ENCODE data around the gene IRX4.

DNA sequence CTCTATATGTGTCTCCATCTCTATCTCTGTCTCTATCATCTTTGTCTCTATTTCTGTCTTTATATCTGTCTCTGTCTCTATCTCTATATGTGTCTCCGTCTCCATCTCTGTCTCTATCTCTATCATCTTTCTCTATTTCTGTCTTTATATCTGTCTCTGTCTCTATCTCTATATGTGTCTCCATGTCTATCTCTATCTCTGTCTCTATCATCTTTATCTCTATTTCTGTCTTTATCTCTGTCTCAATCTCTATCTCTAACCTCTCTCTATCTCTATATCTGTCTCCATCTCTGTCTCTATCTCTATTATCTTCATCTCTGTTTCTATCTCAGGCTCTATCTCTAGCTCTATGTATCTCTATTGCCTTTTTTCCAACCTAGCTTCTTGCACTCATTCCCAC lies 37.0 kb downstream of the IRX4 start:
- no peak for TF ChIP-seq ZBTB8A (IDR thresholded peaks at IDR 0.05; ENCODE audit: partially characterized antibody)
- no peak for TF ChIP-seq KHSRP (IDR thresholded peaks at IDR 0.05)
- TF ChIP-seq POLR2AphosphoS5 (IDR thresholded peaks at IDR 0.05; ENCODE audit: control insufficient read depth, insufficient read depth, low read depth, low read length): no peak
- TF ChIP-seq HMG20A (CRISPR knock-in tag; conservative IDR thresholded peaks at IDR 0.05): no peak
- TF ChIP-seq, protein P1, sequence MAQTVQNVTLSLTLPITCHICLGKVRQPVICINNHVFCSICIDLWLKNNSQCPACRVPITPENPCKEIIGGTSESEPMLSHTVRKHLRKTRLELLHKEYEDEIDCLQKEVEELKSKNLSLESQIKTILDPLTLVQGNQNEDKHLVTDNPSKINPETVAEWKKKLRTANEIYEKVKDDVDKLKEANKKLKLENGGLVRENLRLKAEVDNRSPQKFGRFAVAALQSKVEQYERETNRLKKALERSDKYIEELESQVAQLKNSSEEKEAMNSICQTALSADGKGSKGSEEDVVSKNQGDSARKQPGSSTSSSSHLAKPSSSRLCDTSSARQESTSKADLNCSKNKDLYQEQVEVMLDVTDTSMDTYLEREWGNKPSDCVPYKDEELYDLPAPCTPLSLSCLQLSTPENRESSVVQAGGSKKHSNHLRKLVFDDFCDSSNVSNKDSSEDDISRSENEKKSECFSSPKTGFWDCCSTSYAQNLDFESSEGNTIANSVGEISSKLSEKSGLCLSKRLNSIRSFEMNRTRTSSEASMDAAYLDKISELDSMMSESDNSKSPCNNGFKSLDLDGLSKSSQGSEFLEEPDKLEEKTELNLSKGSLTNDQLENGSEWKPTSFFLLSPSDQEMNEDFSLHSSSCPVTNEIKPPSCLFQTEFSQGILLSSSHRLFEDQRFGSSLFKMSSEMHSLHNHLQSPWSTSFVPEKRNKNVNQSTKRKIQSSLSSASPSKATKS (CRISPR knock-in tag; IDR thresholded peaks at IDR 0.05): no peak
- TF ChIP-seq SIN3B (IDR thresholded peaks at IDR 0.05; ENCODE audit: low read depth): no peak
- TF ChIP-seq POLR2A (conservative IDR thresholded peaks at IDR 0.05): no peak
- no peak for TF ChIP-seq JUN (IDR thresholded peaks at IDR 0.05; ENCODE audit: borderline replicate concordance, low read depth, low read length)
- no peak for TF ChIP-seq JUN (CRISPR knock-in tag; IDR thresholded peaks at IDR 0.05; ENCODE audit: borderline replicate concordance)
- TF ChIP-seq STAG1 (CRISPR knock-in tag; IDR thresholded peaks at IDR 0.05; ENCODE audit: borderline replicate concordance): no peak

Data from K562 (cell line).